Gastrocnemius medialis (tissue), 4 donors: Measurements from ENCODE around the gene SLC17A9. TPM values are rescaled to one million over a fixed set of nuclear protein-coding genes. Genes with fewer than 3 reads are reported as not detected.

Experiments used
- ATAC-seq, 2 donors: fragments of 150-250 bp; one replicate each; pipeline ENCODE4 v1.9.1; 2016
- DNase-seq, 2 donors: peaks; one replicate each; pipeline ENCODE4 v3.0.0-alpha.2; 2019
- H3K27ac ChIP-seq, 4 donors: fragments of 200-600 bp; sonication (generic); 1 replicate in 1 of 4; 2 replicates in 3 of 4; pipeline ENCODE4 v1.5.1; 2016 to 2018; ENCODE audit warnings: mild to moderate bottlenecking in 2 of 4, moderate library complexity in 1 of 4
- H3K27me3 ChIP-seq, 3 donors: fragments of 200-600 bp; sonication (generic) in 2 of 3; 1 replicate in 1 of 3; 2 replicates in 2 of 3; pipeline versions ENCODE4 v1.5.1 to v1.6.0; 2016 to 2019; ENCODE audit warnings: mild to moderate bottlenecking in 1 of 3, moderate library complexity in 1 of 3
- H3K36me3 ChIP-seq, 2 donors: fragments of 200-600 bp; sonication (generic) in 1 of 2; one replicate each; pipeline ENCODE4 v1.5.1; 2017 to 2018
- H3K4me1 ChIP-seq, 2 donors: fragments of 200-600 bp; sonication (generic) in 1 of 2; one replicate each; pipeline ENCODE4 v1.5.1; 2016 to 2017; ENCODE audit warnings: mild to moderate bottlenecking in 2 of 2
- H3K4me3 ChIP-seq, 4 donors: fragments of 200-600 bp; sonication (generic) in 3 of 4; 1 replicate in 1 of 4; 2 replicates in 3 of 4; pipeline ENCODE4 v1.5.1; 2016 to 2019; ENCODE audit warnings: mild to moderate bottlenecking in 2 of 4
- H3K9me3 ChIP-seq, 3 donors: fragments of 200-600 bp; sonication (generic) in 2 of 3; 1 replicate in 1 of 3; 2 replicates in 2 of 3; pipeline ENCODE4 v1.5.1; 2016 to 2019
- CTCF ChIP-seq, 5 experiments: fragments of 450-650 bp in 3 of 5; fragments of 200-600 bp in 2 of 5; sonication (generic) in 2 of 5; IDR thresholded peaks in 4 of 5; conservative IDR thresholded peaks in 1 of 5; 1 replicate in 4 of 5; 2 replicates in 1 of 5; pipeline ENCODE4 v1.5.1; 2016 to 2019; ENCODE audit warnings: antibody characterized with exemption in 5 of 5, mild to moderate bottlenecking in 3 of 5, moderate library complexity in 3 of 5
- POLR2A ChIP-seq, 2 donors: fragments of 450-650 bp; IDR thresholded peaks; one replicate each; pipeline ENCODE4 v1.6.1; 2017; ENCODE audit warnings: antibody characterized with exemption in 2 of 2, mild to moderate bottlenecking in 2 of 2, moderate library complexity in 2 of 2
- in situ Hi-C, 4 donors: fragments of 200-750 bp; cut with MboI; loops; one replicate each; pipeline versions ENCODE4 v1.15.0 to v1.8.0; 2017; ENCODE audit warnings: low sequenced_read_pairs in 4 of 4
- intact Hi-C: fragments of 100-400 bp; cut with DNase I; formaldehyde crosslinking; loops from one replicate; pipeline ENCODE4 v1.15.1; 2023; ENCODE audit warnings: low total_unique reads
- total RNA-seq, 4 donors: library from RNA; depleted of rRNA; stranded (reverse); fragments of >200 nt; gene quantifications; one replicate each; pipeline versions ENCODE4 v1.1.0 to v1.2.3, GENCODE V29; 2016

SLC17A9 gene
- total RNA-seq, 4 donors from 2014 or later: 0.55 to 2.4 (median 1.2) TPM

GRCh38 chr20:62995481-62995880 is 43.0 kb downstream of the SLC17A9 start:
- in situ Hi-C loops (no loop called here), intact Hi-C loops (no loop called here)
- Histone ChIP-seq H3K4me3 (no peak overlapping the region), H3K36me3 (no peaks in the 10 kb centered on the region), H3K4me1 (no peaks in the 10 kb centered on the region), H3K9me3 (no peaks in the 10 kb centered on the region), H3K27ac (no peak overlapping the region), H3K27me3 (peaks cover 22 to 36% (median 36%) of the 10 kb centered on the region in 3 donors)
- DNase-seq (no peak), ATAC-seq (no peak)
- no peak for TF ChIP-seq POLR2A (IDR thresholded peaks at IDR 0.05)
- TF ChIP-seq CTCF (IDR thresholded peaks at IDR 0.05 in 4 of 5, conservative IDR thresholded peaks at IDR 0.05 in 1 of 5): no peak

- Histone ChIP-seq H3K27me3 (peaks cover 26 to 36% (median 35%) of the 10 kb centered on the region in 3 donors), H3K9me3 (no peaks in the 10 kb centered on the region), H3K4me3 (no peak overlapping the region), H3K27ac (no peak overlapping the region), H3K36me3 (no peaks in the 10 kb centered on the region), H3K4me1 (no peaks in the 10 kb centered on the region)
- no peak for TF ChIP-seq POLR2A (IDR thresholded peaks at IDR 0.05)
- no peak for TF ChIP-seq CTCF (IDR thresholded peaks at IDR 0.05 in 4 of 5, conservative IDR thresholded peaks at IDR 0.05 in 1 of 5)
- in situ Hi-C loops (no loop called here), intact Hi-C loops (no loop called here)
- ATAC-seq: no peak
- DNase-seq: no peak
Measured at GRCh38 chr20:62995898-62996595, 43.5 kb downstream of the SLC17A9 start.

- intact Hi-C loops: no loop called here
Measured at GRCh38 chr20:62996596-62996982, 44.1 kb downstream of the SLC17A9 start.

GRCh38 chr20:62997417-62998035 is 45.0 kb downstream of the SLC17A9 start:
- DNase-seq: no peak
- H3K27ac ChIP-seq: no peak overlapping the region
- no peaks in the 10 kb centered on the region for H3K36me3 ChIP-seq
- H3K27me3 ChIP-seq: peaks cover 33 to 44% (median 37%) of the 10 kb centered on the region in 3 donors
- in situ Hi-C loops (no loop called here), intact Hi-C loops (no loop called here)
- no peak for ATAC-seq
- no peaks in the 10 kb centered on the region for H3K9me3 ChIP-seq
- no peak overlapping the region for H3K4me3 ChIP-seq
- TF ChIP-seq CTCF (IDR thresholded peaks at IDR 0.05 in 4 of 5, conservative IDR thresholded peaks at IDR 0.05 in 1 of 5) (no peak), POLR2A (IDR thresholded peaks at IDR 0.05) (no peak)
- H3K4me1 ChIP-seq: no peaks in the 10 kb centered on the region

More at GRCh38 chr20:62996596-62996982, 44.1 kb downstream of the SLC17A9 start:
- DNase-seq (no peak), ATAC-seq (no peak)
- Histone ChIP-seq H3K36me3 (no peaks in the 10 kb centered on the region), H3K27me3 (peaks cover 30 to 39% (median 35%) of the 10 kb centered on the region in 3 donors), H3K27ac (no peak overlapping the region), H3K9me3 (no peaks in the 10 kb centered on the region), H3K4me3 (no peak overlapping the region), H3K4me1 (no peaks in the 10 kb centered on the region)
- in situ Hi-C loops: no loop called here
- TF ChIP-seq CTCF (IDR thresholded peaks at IDR 0.05 in 4 of 5, conservative IDR thresholded peaks at IDR 0.05 in 1 of 5): no peak
- TF ChIP-seq POLR2A (IDR thresholded peaks at IDR 0.05): no peak
